ENCODE data around the gene RFX4.

DNA sequence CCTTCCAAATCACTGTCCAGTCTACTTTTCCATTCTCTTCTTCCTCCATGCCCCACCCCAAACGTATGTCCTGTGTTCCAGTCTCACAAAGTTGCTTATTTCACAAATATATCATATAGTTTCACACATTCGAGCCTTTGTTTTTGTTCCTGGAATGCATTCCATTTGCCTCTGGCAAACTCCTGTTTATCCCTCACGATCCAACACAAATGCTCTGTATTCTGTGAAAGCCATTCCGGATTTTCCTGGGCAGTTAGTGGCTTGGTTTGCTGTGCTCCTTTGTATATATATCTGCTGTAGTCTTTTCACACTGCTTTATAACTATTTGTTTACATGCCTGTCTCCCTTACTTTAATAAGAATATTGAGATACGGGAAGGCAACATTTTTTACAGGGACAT is 200.7 kb downstream of the RFX4 start:
- TF ChIP-seq POLR2AphosphoS5 (IDR thresholded peaks at IDR 0.05; ENCODE audit: low read depth, low read length) (no peak), PAX5 (IDR thresholded peaks at IDR 0.05; ENCODE audit: insufficient read depth, low read length, severe bottlenecking) (no peak), POLR2A (IDR thresholded peaks at IDR 0.05; ENCODE audit: low read depth, low read length) (no peak)
